H1 (cell line): ENCODE data around the gene PDE5A. TPM values are rescaled to one million over a fixed set of nuclear protein-coding genes. Genes with fewer than 3 reads are reported as not detected.
A peak's percentile ranks its signal among the peaks of the same experiment; 100 is the strongest.
"Not testable (repeated sequence)": the region's sequence is repeated elsewhere in the genome, so short reads cannot be mapped to it uniquely, and the experiment has no call there.

Source experiments
- CTCF ChIA-PET: fragments of 300-600 bp; sonication (Branson Sonifier 250); formaldehyde crosslinking; loops from one replicate; lab custom pipeline; 2021; ENCODE audit not compliant: partially characterized antibody; lab: Charles Lee
- POLR2A ChIA-PET: fragments of 300-600 bp; sonication (Branson Sonifier 250); formaldehyde crosslinking; loops from one replicate; lab custom pipeline; 2021; ENCODE audit warnings: inconsistent platforms; ENCODE audit not compliant: partially characterized antibody; lab: Charles Lee
- DNase-seq, 2 experiments: peaks; one replicate each; pipeline versions ENCODE4 v3.0.0 to v3.0.0-alpha.2; 2010 to 2022; ENCODE audit warnings: low spot score in 2 of 2, low read depth in 1 of 2, mixed read lengths in 1 of 2
- FAIRE-seq: peaks from 2 replicates; lab custom pipeline; 2011; peaks lifted over from hg19 to GRCh38; lab: Jason Lieb, UNC
- H2AFZ ChIP-seq: 2 replicates; pipeline ENCODE4 v1.8.1; 2012; ENCODE audit warnings: low read length, inconsistent platforms
- H2AK5ac ChIP-seq: 2 replicates; pipeline ENCODE4 v1.6.1; 2013; ENCODE audit warnings: low read depth, low read length
- H2BK120ac ChIP-seq: replicated peaks from 2 replicates; pipeline ENCODE3; 2013; ENCODE audit warnings: low read depth, low read length, inconsistent platforms
- H2BK12ac ChIP-seq: 2 replicates; pipeline ENCODE4 v1.6.1; 2013; ENCODE audit warnings: low read depth, low read length
- H2BK15ac ChIP-seq: 2 replicates; pipeline ENCODE4 v1.6.1; 2013; ENCODE audit warnings: low read length
- H2BK20ac ChIP-seq: 2 replicates; pipeline ENCODE4 v1.6.1; 2013; ENCODE audit warnings: low read length
- H2BK5ac ChIP-seq: 2 replicates; pipeline ENCODE4 v1.6.1; 2013; ENCODE audit warnings: low read depth, low read length
- H3K14ac ChIP-seq: 2 replicates; pipeline ENCODE4 v1.6.1; 2013; ENCODE audit warnings: inconsistent platforms; ENCODE audit not compliant: insufficient read length
- H3K18ac ChIP-seq: 2 replicates; pipeline ENCODE4 v1.6.1; 2013; ENCODE audit warnings: low read length; ENCODE audit errors: extremely low read depth
- H3K23ac ChIP-seq: 2 replicates; pipeline ENCODE4 v1.6.1; 2013; ENCODE audit warnings: inconsistent platforms; ENCODE audit not compliant: insufficient read length
- H3K23me2 ChIP-seq: 2 replicates; pipeline ENCODE4 v1.6.1; 2013; ENCODE audit warnings: low read depth, low read length
- H3K27ac ChIP-seq: 2 replicates; pipeline ENCODE4 v1.6.1; 2011; ENCODE audit warnings: low read depth, low read length, inconsistent platforms
- H3K27me3 ChIP-seq, 4 experiments: replicated peaks in 1 of 4; 1 replicate in 1 of 4; 2 replicates in 3 of 4; pipeline versions ENCODE4 v1.6.1 to v1.8.1; 2011 to 2013; ENCODE audit warnings: low read length in 3 of 4, mild to moderate bottlenecking in 3 of 4, inconsistent platforms in 2 of 4, mixed read lengths in 2 of 4, moderate library complexity in 1 of 4; ENCODE audit not compliant: control insufficient read depth in 3 of 4, insufficient read depth in 3 of 4; ENCODE audit errors: extremely low read depth in 1 of 4
- H3K36me3 ChIP-seq, 4 experiments: 2 replicates each; pipeline versions ENCODE4 v1.6.1 to v1.8.1; 2011 to 2013; ENCODE audit warnings: mild to moderate bottlenecking in 4 of 4, low read length in 3 of 4, moderate library complexity in 2 of 4, control low read depth in 1 of 4, inconsistent platforms in 1 of 4; ENCODE audit not compliant: insufficient read depth in 4 of 4, control insufficient read depth in 2 of 4
- H3K4ac ChIP-seq: replicated peaks from 2 replicates; pipeline ENCODE3; 2013; ENCODE audit warnings: low read length, low read depth, mixed read lengths, inconsistent platforms; ENCODE audit not compliant: insufficient read length
- H3K4me1 ChIP-seq, 4 experiments: replicated peaks in 1 of 4; 1 replicate in 1 of 4; 2 replicates in 3 of 4; pipeline versions ENCODE4 v1.6.1 to v1.8.1; 2011 to 2013; ENCODE audit warnings: low read length in 3 of 4, inconsistent platforms in 2 of 4, mixed read lengths in 1 of 4; ENCODE audit not compliant: insufficient read depth in 4 of 4, control insufficient read depth in 3 of 4
- H3K4me2 ChIP-seq, 2 experiments: 2 replicates each; pipeline versions ENCODE4 v1.6.1 to v1.8.1; 2011 to 2013; ENCODE audit warnings: low read depth in 2 of 2, low read length in 2 of 2, control low read depth in 1 of 2, inconsistent platforms in 1 of 2, mild to moderate bottlenecking in 1 of 2; ENCODE audit not compliant: insufficient read depth in 1 of 2
- H3K4me3 ChIP-seq, 4 experiments: fragments of 200-600, 300-600 bp in 1 of 4; sonication (generic), shearing (Covaris generic), sonication (Bioruptor Twin) in 1 of 4; 2 replicates each; pipeline versions ENCODE4 v1.5.1 to v1.8.1; 2011 to 2016; ENCODE audit warnings: low read length in 4 of 4, low read depth in 3 of 4, control low read depth in 2 of 4, inconsistent platforms in 2 of 4, mild to moderate bottlenecking in 2 of 4, mixed read lengths in 1 of 4, moderate library complexity in 1 of 4; ENCODE audit not compliant: insufficient read depth in 2 of 4; ENCODE audit errors: extremely low read depth in 1 of 4
- H3K56ac ChIP-seq: replicated peaks from 2 replicates; pipeline ENCODE3; 2013; ENCODE audit warnings: low read depth, mild to moderate bottlenecking, mixed read lengths, low read length, inconsistent platforms; ENCODE audit not compliant: insufficient read length
- H3K79me1 ChIP-seq: 2 replicates; pipeline ENCODE4 v1.6.1; 2013; ENCODE audit warnings: low read depth, low read length, control low read depth
- H3K79me2 ChIP-seq, 2 experiments: 2 replicates each; pipeline versions ENCODE4 v1.6.1 to v1.8.1; 2012 to 2013; ENCODE audit warnings: low read length in 2 of 2, mild to moderate bottlenecking in 2 of 2, inconsistent platforms in 1 of 2; ENCODE audit not compliant: insufficient read depth in 2 of 2, control insufficient read depth in 1 of 2
- H3K9ac ChIP-seq, 4 experiments: replicated peaks in 1 of 4; 1 replicate in 1 of 4; 2 replicates in 3 of 4; pipeline versions ENCODE4 v1.6.1 to v1.8.1; 2011 to 2013; ENCODE audit warnings: low read depth in 3 of 4, low read length in 3 of 4, control low read depth in 2 of 4, mild to moderate bottlenecking in 2 of 4, moderate library complexity in 2 of 4, inconsistent platforms in 1 of 4; ENCODE audit errors: extremely low read depth in 1 of 4
- H3K9me3 ChIP-seq, 2 experiments: 2 replicates each; pipeline versions ENCODE4 v1.6.1 to v1.8.1; 2012 to 2013; ENCODE audit warnings: mild to moderate bottlenecking in 2 of 2, moderate library complexity in 2 of 2, control low read depth in 1 of 2, inconsistent platforms in 1 of 2, low read depth in 1 of 2, low read length in 1 of 2, mixed read lengths in 1 of 2; ENCODE audit not compliant: insufficient read depth in 2 of 2
- H4K20me1 ChIP-seq, 2 experiments: replicated peaks in 1 of 2; 2 replicates each; pipeline versions ENCODE3 to v1.8.1; 2011 to 2013; ENCODE audit warnings: inconsistent platforms in 2 of 2, low read length in 2 of 2, mild to moderate bottlenecking in 1 of 2; ENCODE audit not compliant: insufficient read depth in 2 of 2, control insufficient read depth in 1 of 2
- H4K5ac ChIP-seq: 2 replicates; pipeline ENCODE4 v1.6.1; 2013; ENCODE audit warnings: low read length, low read depth, mixed read lengths, inconsistent platforms; ENCODE audit not compliant: insufficient read length
- H4K8ac ChIP-seq: 2 replicates; pipeline ENCODE4 v1.8.0; 2013; ENCODE audit warnings: mild to moderate bottlenecking, moderate library complexity, low read length, inconsistent platforms; ENCODE audit not compliant: insufficient read depth; ENCODE audit errors: extremely low read depth
- H4K91ac ChIP-seq: replicated peaks from 2 replicates; pipeline ENCODE3; 2013; ENCODE audit warnings: low read length, mixed read lengths, inconsistent platforms; ENCODE audit not compliant: insufficient read length
- WGBS, 2 experiments: shearing (Covaris generic) in 1 of 2; methylation state at CpG; one replicate each; pipeline versions ENCODE4 v1.1.6 to v1.1.7; 2013 to 2015; ENCODE audit warnings: low lambda C conversion rate in 2 of 2, mixed read lengths in 2 of 2, inconsistent platforms in 1 of 2, low coverage in 1 of 2, missing lambda C conversion rate in 1 of 2; ENCODE audit not compliant: insufficient replicate concordance in 2 of 2, insufficient coverage in 1 of 2, insufficient read length in 1 of 2; ENCODE audit errors: extremely low coverage in 1 of 2, missing lambda C conversion rate in 1 of 2; 5-methylcytosine and 5-hydroxymethylcytosine counted together
- polyA plus RNA-seq, 7 experiments: library from polyadenylated mRNA; depleted of rRNA in 3 of 7; stranded (reverse) in 5 of 7; unstranded in 2 of 7; fragments of >200 nt in 5 of 7; fragments of 200-250 nt in 2 of 7; gene quantifications; 1 replicate in 5 of 7; 2 replicates in 1 of 7; 4 replicates in 1 of 7; pipeline versions ENCODE4 v1.2.1 to v1.2.3, GENCODE V29; 2011 to 2013; ENCODE audit warnings: missing spikeins in 2 of 7, mixed read lengths in 2 of 7
- total RNA-seq: library from RNA; stranded (reverse); fragmentation: NEBNext Ultra II Directional; extraction: Animal tissue kit (Norgen Biotek cat#: 25700); gene quantifications from 2 replicates; pipeline ENCODE4 v1.2.1, GENCODE V29; 2021

The PDE5A gene
- total and polyA plus RNA-seq, 2 of the 8 experiments (the other 6 are each of a cell fraction or from before 2014, with no cell fraction given), result 5.6 to 32.4 TPM

GRCh38 chr4:119470737-119471063, 157.9 kb downstream of the PDE5A start:
- H3K56ac ChIP-seq, POLR2A ChIA-PET, H4K5ac ChIP-seq, H3K14ac ChIP-seq, H3K79me1 ChIP-seq, H3K27ac ChIP-seq, H2BK15ac ChIP-seq, H3K9ac ChIP-seq, H3K27me3 ChIP-seq, H3K4me3 ChIP-seq, H4K91ac ChIP-seq, H3K23ac ChIP-seq, H3K18ac ChIP-seq, H3K4me1 ChIP-seq, H2BK5ac ChIP-seq, CTCF ChIA-PET, H2AK5ac ChIP-seq, H4K20me1 ChIP-seq, FAIRE-seq, H2BK20ac ChIP-seq, H4K8ac ChIP-seq, H3K23me2 ChIP-seq, H2BK12ac ChIP-seq, H2AFZ ChIP-seq, H3K4ac ChIP-seq, H2BK120ac ChIP-seq, H3K9me3 ChIP-seq, H3K79me2 ChIP-seq, H3K4me2 ChIP-seq, DNase-seq: not testable (repeated sequence)
- H3K36me3 ChIP-seq, result peaks cover 0 to 12% (median 1%) of the 10 kb centered on the region in 4 experiments; a peak in 4 of 8 replicates

DNA sequence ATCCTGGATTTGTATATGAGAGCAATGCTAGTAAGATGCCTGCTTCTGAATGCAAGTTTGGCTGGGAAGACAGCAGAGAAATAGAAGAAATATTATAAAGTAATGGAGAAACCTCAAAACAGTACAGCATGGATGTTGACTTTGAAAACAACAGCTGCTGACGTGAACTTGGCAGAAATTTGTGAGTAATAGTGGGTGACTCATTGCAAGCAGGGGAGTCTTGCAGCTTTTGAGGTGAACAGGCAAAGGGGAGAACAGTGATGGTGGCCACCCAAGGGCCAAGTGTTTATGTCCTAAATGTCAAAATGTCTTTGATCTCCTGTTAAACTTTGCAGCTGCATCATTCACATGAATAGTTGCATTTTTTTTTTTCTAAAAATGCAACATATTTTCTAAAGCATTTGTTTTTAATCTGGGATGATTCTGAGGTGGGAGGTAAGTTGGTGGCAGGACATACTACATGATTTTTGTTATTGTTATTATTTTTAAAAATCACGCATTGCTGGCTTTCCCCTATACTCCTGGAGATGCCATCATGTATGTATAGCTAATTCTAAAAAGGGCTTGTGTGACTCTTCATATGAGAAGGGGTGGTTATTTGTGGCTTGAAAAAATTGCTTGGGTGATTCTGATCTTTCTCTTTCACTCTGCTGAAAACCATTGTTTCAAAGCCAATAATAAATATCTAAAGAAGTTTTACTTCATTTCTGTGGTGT, 158.4 kb downstream of the PDE5A start:
- H2BK15ac ChIP-seq, H2BK20ac ChIP-seq, H3K27me3 ChIP-seq, H3K9ac ChIP-seq, H2BK12ac ChIP-seq, H2AFZ ChIP-seq, H3K4me2 ChIP-seq, H3K23me2 ChIP-seq, H2BK5ac ChIP-seq, CTCF ChIA-PET, H4K5ac ChIP-seq, H3K4me1 ChIP-seq, H4K20me1 ChIP-seq, H3K18ac ChIP-seq, H3K14ac ChIP-seq, H2BK120ac ChIP-seq, H3K27ac ChIP-seq, H3K79me2 ChIP-seq, H4K8ac ChIP-seq, DNase-seq, H3K56ac ChIP-seq, POLR2A ChIA-PET, H3K23ac ChIP-seq, H3K9me3 ChIP-seq, H3K4me3 ChIP-seq, H4K91ac ChIP-seq, H3K4ac ChIP-seq, H3K79me1 ChIP-seq, H2AK5ac ChIP-seq: not testable (repeated sequence)
- H3K36me3 ChIP-seq, result peaks cover 0 to 12% (median 1%) of the 10 kb centered on the region in 4 experiments; a peak in 4 of 8 replicates
- FAIRE-seq, result peak; percentile 84
- WGBS, 2 experiments, result 93% methylated on average over 2 of the region's 2 CpGs; no CpG with 5 or more reads in 1 of the 2 experiments
